ENCODE data around the gene TRAP1. TPM values are rescaled to one million over a fixed set of nuclear protein-coding genes. Genes with fewer than 3 reads are reported as not detected.
A peak's percentile ranks its signal among the peaks of the same experiment; 100 is the strongest.
"Not testable (repeated sequence)": the region's sequence is repeated elsewhere in the genome, so short reads cannot be mapped to it uniquely, and the experiment has no call there.

TRAP1 gene
- total RNA-seq, 1 donor from 2014 or later, result 152 TPM

- no peak for DNase-seq
- ATAC-seq, result no peak
- intact Hi-C loops (cut with micrococcal nuclease), result no loop called here
Observed at GRCh38 chr16:3640632-3641501, 76.5 kb downstream of the TRAP1 start.

- intact Hi-C loops (cut with micrococcal nuclease), result no loop called here
- ATAC-seq, result no peak
- no peak for DNase-seq
Observed at GRCh38 chr16:3640207-3640606, 77.1 kb downstream of the TRAP1 start.

- ATAC-seq (no peak), DNase-seq (no peak)
- intact Hi-C loops (cut with micrococcal nuclease), result no loop called here
Observed at GRCh38 chr16:3638916-3639644, 78.2 kb downstream of the TRAP1 start.

GRCh38 chr16:3637371-3637923 lies 79.9 kb downstream of the TRAP1 start:
- intact Hi-C loops (cut with micrococcal nuclease), result no loop called here
- ATAC-seq (no peak), DNase-seq (no peak)

GRCh38 chr16:3625911-3626732 lies 91.2 kb downstream of the TRAP1 start:
- DNase-seq (no peak), ATAC-seq (no peak)
- intact Hi-C loops (cut with micrococcal nuclease), result no loop called here

GRCh38 chr16:3625331-3625730 lies 92.0 kb downstream of the TRAP1 start:
- ATAC-seq, result no peak
- DNase-seq, result no peak
- intact Hi-C loops (cut with micrococcal nuclease), result no loop called here

GRCh38 chr16:3623642-3624041 lies 93.7 kb downstream of the TRAP1 start:
- intact Hi-C loops (cut with micrococcal nuclease), result no loop called here
- DNase-seq, result no peak
- ATAC-seq, result no peak

- ATAC-seq (no peak), DNase-seq (no peak)
- intact Hi-C loops (cut with micrococcal nuclease), result no loop called here
Observed at GRCh38 chr16:3618769-3619141, 98.6 kb downstream of the TRAP1 start.

- DNase-seq (no peak), ATAC-seq (no peak)
- intact Hi-C loops (cut with micrococcal nuclease), result no loop called here
Observed at GRCh38 chr16:3612510-3613466, 104.5 kb downstream of the TRAP1 start.

- intact Hi-C loops (cut with micrococcal nuclease), result no loop called here
- ATAC-seq, result peak; percentile 98
- DNase-seq, result peak; percentile 97
Observed at GRCh38 chr16:3611146-3611975, 106.0 kb downstream of the TRAP1 start, which contains the start of gene SLX4. TSS of gene SLX4 (minus strand) at chr16:3611606. CDS start at chr16:3608964, 2,642 bp downstream.

- DNase-seq (no peak), ATAC-seq (no peak)
- intact Hi-C loops (cut with micrococcal nuclease), result no loop called here
Observed at GRCh38 chr16:3610698-3611145, 106.6 kb downstream of the TRAP1 start.

- intact Hi-C loops (cut with micrococcal nuclease), result no loop called here
Observed at GRCh38 chr16:3609895-3610697, 107.2 kb downstream of the TRAP1 start.

GRCh38 chr16:3608976-3609375 lies 108.3 kb downstream of the TRAP1 start:
- not testable (repeated sequence) for ATAC-seq, DNase-seq

More at GRCh38 chr16:3609895-3610697, 107.2 kb downstream of the TRAP1 start:
- DNase-seq (no peak), ATAC-seq (no peak)

GRCh38 chr16:3608069-3608468 lies 109.3 kb downstream of the TRAP1 start:
- ATAC-seq, result no peak
- DNase-seq, result no peak
- intact Hi-C loops (cut with micrococcal nuclease), result no loop called here

More at GRCh38 chr16:3608976-3609375, 108.3 kb downstream of the TRAP1 start:
- intact Hi-C loops (cut with micrococcal nuclease), result not testable (repeated sequence)

Measured in left ventricle myocardium superior (tissue), 1 donor.